Measurements from ENCODE around the gene PALM.

- no peak for TF ChIP-seq CTCF (IDR thresholded peaks at IDR 0.05; ENCODE audit: low read depth, low read length)
- TF ChIP-seq EZH2phosphoT487 (IDR thresholded peaks at IDR 0.05; ENCODE audit: low read depth), result no peak
Observed at GRCh38 chr19:784541-784940, 75.8 kb downstream of the PALM start.

Data from OCI-LY3 (cell line).